ENCODE results near the gene OR13C8.
"Not testable (repeated sequence)": the region's sequence is repeated elsewhere in the genome, so short reads cannot be mapped to it uniquely, and the experiment has no call there.

The OR13C8 gene

GRCh38 chr9:104568868-104569267 is at the start of gene OR13C8:
Gene OR13C8, plus strand, starts transcription at chr9:104569168. Its CDS starts 0 bp downstream, at chr9:104569168.
- no peak for DNase-seq
- no peak for TF ChIP-seq GATA1 (IDR thresholded peaks at IDR 0.05; ENCODE audit: low read depth, low read length)
- TF ChIP-seq POLR2A (IDR thresholded peaks at IDR 0.05; ENCODE audit: low read length) = no peak

- not testable (repeated sequence) for DNase-seq
These were observed 48.7 kb upstream of the OR13C8 start for GRCh38 chr9:104520241-104520640.

GRCh38 chr9:104527109-104527508 is 41.9 kb upstream of the OR13C8 start, which contains the start of gene OR13C4:
Gene OR13C4, minus strand, starts transcription at chr9:104527209. Its CDS starts 0 bp downstream, at chr9:104527209.
- no peak for TF ChIP-seq POLR2A (IDR thresholded peaks at IDR 0.05; ENCODE audit: low read length)
- TF ChIP-seq GATA1 (IDR thresholded peaks at IDR 0.05; ENCODE audit: low read depth, low read length) = no peak
- no peak for DNase-seq

GRCh38 chr9:104536756-104537155 is 32.2 kb upstream of the OR13C8 start, which contains the start of gene OR13C3:
Gene OR13C3, minus strand, starts transcription at chr9:104536856. Its CDS starts 133 bp downstream, at chr9:104536723.
- TF ChIP-seq POLR2A (IDR thresholded peaks at IDR 0.05; ENCODE audit: low read length) (no peak), GATA1 (IDR thresholded peaks at IDR 0.05; ENCODE audit: low read depth, low read length) (no peak)
- no peak for DNase-seq

- TF ChIP-seq GATA1 (IDR thresholded peaks at IDR 0.05; ENCODE audit: low read depth, low read length) = no peak
- no peak for TF ChIP-seq POLR2A (IDR thresholded peaks at IDR 0.05; ENCODE audit: low read length)
- DNase-seq = no peak
These were observed 29.7 kb upstream of the OR13C8 start for GRCh38 chr9:104539275-104539674.

- no peak for DNase-seq
- no peak for TF ChIP-seq GATA1 (IDR thresholded peaks at IDR 0.05; ENCODE audit: low read depth, low read length)
These were observed 24.3 kb upstream of the OR13C8 start for GRCh38 chr9:104544644-104545043.

GRCh38 chr9:104553261-104553660 is 15.7 kb upstream of the OR13C8 start:
- no peak for TF ChIP-seq POLR2A (IDR thresholded peaks at IDR 0.05; ENCODE audit: low read length)
- no peak for TF ChIP-seq GATA1 (IDR thresholded peaks at IDR 0.05; ENCODE audit: low read depth, low read length)
- no peak for DNase-seq

GRCh38 chr9:104555521-104555920 is 13.4 kb upstream of the OR13C8 start:
- TF ChIP-seq GATA1 (IDR thresholded peaks at IDR 0.05; ENCODE audit: low read depth, low read length) (no peak), POLR2A (IDR thresholded peaks at IDR 0.05; ENCODE audit: low read length) (no peak)
- DNase-seq = no peak

GRCh38 chr9:104556830-104557634 is 11.9 kb upstream of the OR13C8 start:
- DNase-seq = no peak
- TF ChIP-seq POLR2A (IDR thresholded peaks at IDR 0.05; ENCODE audit: low read length) = no peak
- TF ChIP-seq GATA1 (IDR thresholded peaks at IDR 0.05; ENCODE audit: low read depth, low read length) = no peak

- no peak for DNase-seq
- TF ChIP-seq POLR2A (IDR thresholded peaks at IDR 0.05; ENCODE audit: low read length) (no peak), GATA1 (IDR thresholded peaks at IDR 0.05; ENCODE audit: low read depth, low read length) (no peak)
These were observed 4.6 kb upstream of the OR13C8 start for GRCh38 chr9:104564358-104564757.

- DNase-seq = no peak
- TF ChIP-seq GATA1 (IDR thresholded peaks at IDR 0.05; ENCODE audit: low read depth, low read length) (no peak), POLR2A (IDR thresholded peaks at IDR 0.05; ENCODE audit: low read length) (no peak)
These were observed 3.6 kb downstream of the OR13C8 start for GRCh38 chr9:104572612-104573011.

GRCh38 chr9:104575456-104575855 is 6.5 kb downstream of the OR13C8 start:
- DNase-seq = no peak
- TF ChIP-seq POLR2A (IDR thresholded peaks at IDR 0.05; ENCODE audit: low read length) (no peak), GATA1 (IDR thresholded peaks at IDR 0.05; ENCODE audit: low read depth, low read length) (no peak)

GRCh38 chr9:104577263-104577662 is 8.3 kb downstream of the OR13C8 start:
- TF ChIP-seq GATA1 (IDR thresholded peaks at IDR 0.05; ENCODE audit: low read depth, low read length) = no peak
- no peak for TF ChIP-seq POLR2A (IDR thresholded peaks at IDR 0.05; ENCODE audit: low read length)
- DNase-seq = no peak

GRCh38 chr9:104580562-104580961 is 11.6 kb downstream of the OR13C8 start:
- TF ChIP-seq GATA1 (IDR thresholded peaks at IDR 0.05; ENCODE audit: low read depth, low read length) (no peak), POLR2A (IDR thresholded peaks at IDR 0.05; ENCODE audit: low read length) (no peak)
- DNase-seq = no peak

- TF ChIP-seq POLR2A (IDR thresholded peaks at IDR 0.05; ENCODE audit: low read length) (no peak), GATA1 (IDR thresholded peaks at IDR 0.05; ENCODE audit: low read depth, low read length) (no peak)
- no peak for DNase-seq
These were observed 17.7 kb downstream of the OR13C8 start for GRCh38 chr9:104586496-104587180.

Measured in erythroblast (primary cell).